ENCODE measurements around the gene MARCO.
"Not testable (repeated sequence)": the region's sequence is repeated elsewhere in the genome, so short reads cannot be mapped to it uniquely, and the experiment has no call there.

Gene MARCO

GRCh38 chr2:119009110-119009509, 67.1 kb downstream of the MARCO start:
- no peak for DNase-seq

- no peak for DNase-seq
These were observed 68.3 kb downstream of the MARCO start for GRCh38 chr2:119010336-119010735.

GRCh38 chr2:119011162-119011909, 69.3 kb downstream of the MARCO start:
- no peak for DNase-seq

- no peak for DNase-seq
These were observed 69.9 kb downstream of the MARCO start for GRCh38 chr2:119011910-119012209.

- DNase-seq, result no peak
These were observed 70.6 kb downstream of the MARCO start for GRCh38 chr2:119012345-119013301.

GRCh38 chr2:119013671-119014070, 71.7 kb downstream of the MARCO start:
- DNase-seq, result no peak

- DNase-seq, result no peak
These were observed 73.9 kb downstream of the MARCO start for GRCh38 chr2:119015845-119016244.

GRCh38 chr2:119019521-119019920, 77.5 kb downstream of the MARCO start:
- no peak for DNase-seq

GRCh38 chr2:119022678-119023077, 80.7 kb downstream of the MARCO start:
- DNase-seq, result no peak

- DNase-seq, result no peak
These were observed 81.5 kb downstream of the MARCO start for GRCh38 chr2:119023534-119023933.

- no peak for DNase-seq
These were observed 82.2 kb downstream of the MARCO start for GRCh38 chr2:119024152-119024551.

- DNase-seq, result no peak
These were observed 82.6 kb downstream of the MARCO start for GRCh38 chr2:119024568-119024967.

- DNase-seq, result no peak
These were observed 83.0 kb downstream of the MARCO start for GRCh38 chr2:119025013-119025412.

GRCh38 chr2:119025762-119026351, 83.9 kb downstream of the MARCO start:
- no peak for DNase-seq

GRCh38 chr2:119026890-119027289, 84.9 kb downstream of the MARCO start:
- DNase-seq, result no peak

- DNase-seq, result peak; percentile 3 to 21
These were observed 86.6 kb downstream of the MARCO start for GRCh38 chr2:119028327-119029174.

- no peak for DNase-seq
These were observed 87.3 kb downstream of the MARCO start for GRCh38 chr2:119029297-119029696.

- not testable (repeated sequence) for DNase-seq
These were observed 95.9 kb downstream of the MARCO start for GRCh38 chr2:119037922-119038321.

GRCh38 chr2:119040730-119041129, 98.7 kb downstream of the MARCO start:
- no peak for DNase-seq
